Measurements from ENCODE around the gene ATP5PO. TPM values are rescaled to one million over a fixed set of nuclear protein-coding genes. Genes with fewer than 3 reads are reported as not detected.

ATP5PO gene
- total and polyA plus RNA-seq, 2 of the 13 experiments (the other 11 are each of a cell fraction or from before 2014, with no cell fraction given), result 256 to 297 TPM

GRCh38 chr21:33951276-33952178 lies 35.9 kb upstream of the ATP5PO start (continued):
- TF ChIP-seq SNAPC4 (CRISPR knock-in tag; IDR thresholded peaks at IDR 0.05) (no peak), PRPF4 (IDR thresholded peaks at IDR 0.05; ENCODE audit: low read depth, low read length, poor library complexity, severe bottlenecking) (no peak), KDM3A (CRISPR knock-in tag; IDR thresholded peaks at IDR 0.05; ENCODE audit: low read depth) (no peak), RELA (CRISPR knock-in tag; IDR thresholded peaks at IDR 0.05) (no peak), NONO (IDR thresholded peaks at IDR 0.05) (no peak), NONO (CRISPR knock-in tag; conservative IDR thresholded peaks at IDR 0.05) (no peak), MLXIP (CRISPR knock-in tag; IDR thresholded peaks at IDR 0.05; ENCODE audit: borderline replicate concordance) (no peak)
